Stimulated activated memory B cell treated with anti-CD40 and anti-IgM and Interleukin-4, amounts not matched to agents 10 μg/mL and 1 μg/mL and 100 μg/mL, for 72 hours (primary cell): Measurements from ENCODE around the gene EFNB2.

ENCODE experiments used
- ATAC-seq: fragments of 150-1000 bp; cut with Tn5 transposase; 2 replicates; pipeline ENCODE4 v1.10.0; 2021
- H3K27ac Mint-ChIP-seq: one replicate; pipeline ENCODE4 v1.8.0; 2022; ENCODE audit warnings: mild to moderate bottlenecking, mixed read lengths
- H3K27me3 Mint-ChIP-seq: one replicate; pipeline ENCODE4 v1.8.0; 2022; ENCODE audit warnings: mixed read lengths
- H3K36me3 Mint-ChIP-seq: one replicate; pipeline ENCODE4 v1.8.0; 2022; ENCODE audit warnings: mixed read lengths
- H3K4me1 Mint-ChIP-seq: one replicate; pipeline ENCODE4 v1.8.0; 2022; ENCODE audit warnings: mixed read lengths
- H3K4me3 Mint-ChIP-seq: one replicate; pipeline ENCODE4 v1.8.0; 2022; ENCODE audit warnings: mild to moderate bottlenecking, moderate library complexity, mixed read lengths
- H3K9me3 Mint-ChIP-seq: one replicate; pipeline ENCODE4 v1.8.0; 2022; ENCODE audit warnings: mixed read lengths

EFNB2 gene

DNA sequence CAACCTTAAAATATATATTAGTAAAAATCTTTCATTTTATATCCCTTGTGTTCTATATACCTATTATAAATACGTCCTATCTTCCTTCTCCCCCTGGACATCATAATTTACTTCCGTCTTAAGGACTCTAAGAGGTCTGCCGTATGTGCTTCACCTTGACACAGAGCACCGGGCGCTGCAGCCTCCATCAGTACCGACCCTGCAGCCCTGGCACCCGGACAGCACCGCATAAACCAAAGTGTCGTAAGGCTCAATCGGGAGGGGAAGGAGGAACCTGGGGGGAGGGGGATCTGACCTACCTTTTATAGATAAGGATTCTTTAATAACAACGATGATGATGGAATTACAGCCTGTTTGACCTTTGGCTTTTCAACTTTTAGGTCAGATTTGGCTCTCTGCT, 44.0 kb downstream of the EFNB2 start:
- no peak for ATAC-seq
- no peak overlapping the region for H3K27ac Mint-ChIP-seq
- peaks cover 69% of the 10 kb centered on the region for H3K27me3 Mint-ChIP-seq
- H3K4me1 Mint-ChIP-seq, result peaks cover 26% of the 10 kb centered on the region
- H3K4me3 Mint-ChIP-seq, result no peak overlapping the region
- no peaks in the 10 kb centered on the region for H3K36me3 Mint-ChIP-seq
- H3K9me3 Mint-ChIP-seq, result no peaks in the 10 kb centered on the region

- peaks cover 68% of the 10 kb centered on the region for H3K27me3 Mint-ChIP-seq
- peak overlapping the region; percentile 22 for H3K4me3 Mint-ChIP-seq
- no peak for ATAC-seq
- no peak overlapping the region for H3K27ac Mint-ChIP-seq
- H3K36me3 Mint-ChIP-seq, result no peaks in the 10 kb centered on the region
- H3K4me1 Mint-ChIP-seq, result peaks cover 26% of the 10 kb centered on the region
- H3K9me3 Mint-ChIP-seq, result no peaks in the 10 kb centered on the region
Measured at GRCh38 chr13:106490569-106491321, 44.7 kb downstream of the EFNB2 start.

DNA sequence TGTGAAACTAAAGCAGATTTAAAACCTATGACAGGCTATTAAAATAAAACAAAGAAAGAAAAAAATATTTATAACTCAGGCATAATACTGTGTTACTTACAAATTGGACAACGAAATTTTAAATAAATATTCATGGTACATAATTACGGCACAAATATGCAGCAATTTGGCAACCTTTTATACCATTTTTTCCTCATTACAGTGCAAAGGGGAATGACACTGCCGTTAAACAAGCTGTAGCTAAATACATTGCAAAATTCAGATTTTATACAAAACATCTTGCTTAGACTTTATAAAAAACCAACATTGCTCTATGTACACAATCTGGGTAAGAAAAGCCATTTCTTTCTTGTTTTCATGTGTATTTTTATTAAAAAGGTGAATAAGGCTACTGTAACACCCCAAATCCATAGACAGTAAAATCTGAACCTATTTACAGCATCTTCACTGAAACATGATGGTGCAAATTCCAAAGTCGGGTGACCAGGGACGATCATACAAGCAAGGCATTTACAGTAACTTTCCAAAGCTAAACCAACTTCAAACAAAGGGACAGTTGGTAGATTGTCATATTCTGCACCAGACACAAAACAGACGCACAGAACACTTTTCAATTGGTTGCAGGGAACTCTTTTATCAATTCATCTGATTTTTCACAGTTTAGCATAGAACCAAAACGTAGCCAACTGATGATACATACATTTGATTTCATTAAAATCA, 45.5 kb downstream of the EFNB2 start:
- Mint-ChIP-seq H3K9me3 (no peaks in the 10 kb centered on the region), H3K4me1 (peaks cover 26% of the 10 kb centered on the region), H3K27ac (no peak overlapping the region), H3K36me3 (no peaks in the 10 kb centered on the region), H3K27me3 (peaks cover 63% of the 10 kb centered on the region), H3K4me3 (no peak overlapping the region)
- ATAC-seq, result no peak

- Mint-ChIP-seq H3K4me3 (no peak overlapping the region), H3K36me3 (no peaks in the 10 kb centered on the region), H3K27me3 (peaks cover 63% of the 10 kb centered on the region), H3K27ac (no peak overlapping the region), H3K4me1 (peaks cover 22% of the 10 kb centered on the region), H3K9me3 (no peaks in the 10 kb centered on the region)
- no peak for ATAC-seq
Measured at GRCh38 chr13:106488686-106489085, 46.8 kb downstream of the EFNB2 start.

GRCh38 chr13:106488076-106488475, 47.4 kb downstream of the EFNB2 start:
- Mint-ChIP-seq H3K27ac (no peak overlapping the region), H3K27me3 (peaks cover 61% of the 10 kb centered on the region), H3K4me3 (no peak overlapping the region), H3K9me3 (no peaks in the 10 kb centered on the region), H3K36me3 (no peaks in the 10 kb centered on the region), H3K4me1 (peaks cover 18% of the 10 kb centered on the region)
- ATAC-seq, result no peak

DNA sequence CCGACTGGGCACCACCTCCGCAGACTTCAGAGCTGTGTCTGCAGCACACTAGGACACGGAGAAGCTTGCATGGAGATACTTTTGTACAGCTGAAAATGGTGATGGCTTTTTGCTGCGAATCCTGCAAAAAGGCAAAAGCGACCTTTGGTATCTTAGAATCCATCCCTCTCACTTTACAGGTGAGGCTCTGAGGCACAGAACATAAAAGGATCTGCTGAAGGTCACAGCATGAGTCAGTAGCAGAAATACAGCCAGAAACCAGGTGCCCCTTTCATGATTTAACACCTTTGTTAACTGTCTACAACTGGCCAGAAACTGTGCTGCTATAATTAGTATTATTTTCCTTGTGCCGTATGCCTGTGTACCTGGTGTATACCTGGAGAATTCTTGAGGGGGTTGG, 48.3 kb downstream of the EFNB2 start:
- H3K27ac Mint-ChIP-seq, result no peak overlapping the region
- no peaks in the 10 kb centered on the region for H3K36me3 Mint-ChIP-seq
- no peak overlapping the region for H3K4me3 Mint-ChIP-seq
- peaks cover 52% of the 10 kb centered on the region for H3K27me3 Mint-ChIP-seq
- no peak for ATAC-seq
- H3K4me1 Mint-ChIP-seq, result peaks cover 21% of the 10 kb centered on the region
- no peaks in the 10 kb centered on the region for H3K9me3 Mint-ChIP-seq

DNA sequence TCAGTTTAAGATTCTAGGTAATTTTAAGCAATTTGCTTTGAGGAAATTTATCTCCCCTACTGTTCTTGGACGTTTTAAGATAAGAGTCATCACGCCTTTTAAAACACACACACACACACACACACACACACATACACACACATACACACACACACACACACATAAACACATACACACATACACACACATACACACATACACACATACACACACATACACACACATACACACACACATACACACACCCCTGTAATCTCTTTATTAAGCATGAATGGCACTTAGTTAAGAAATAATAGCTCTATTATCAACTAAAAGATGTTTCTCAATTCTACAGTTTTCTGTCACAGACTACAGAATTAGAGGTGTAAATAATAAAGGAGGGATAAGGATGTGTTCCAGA, 49.2 kb downstream of the EFNB2 start:
- H3K4me1 Mint-ChIP-seq, result peaks cover 14% of the 10 kb centered on the region
- H3K9me3 Mint-ChIP-seq, result no peaks in the 10 kb centered on the region
- no peaks in the 10 kb centered on the region for H3K36me3 Mint-ChIP-seq
- ATAC-seq, result no peak
- no peak overlapping the region for H3K4me3 Mint-ChIP-seq
- peaks cover 43% of the 10 kb centered on the region for H3K27me3 Mint-ChIP-seq
- no peak overlapping the region for H3K27ac Mint-ChIP-seq

- Mint-ChIP-seq H3K4me1 (peaks cover 5% of the 10 kb centered on the region), H3K9me3 (no peaks in the 10 kb centered on the region), H3K36me3 (no peaks in the 10 kb centered on the region), H3K27me3 (peaks cover 47% of the 10 kb centered on the region), H3K27ac (no peak overlapping the region), H3K4me3 (no peak overlapping the region)
- no peak for ATAC-seq
Measured at GRCh38 chr13:106484537-106485193, 50.8 kb downstream of the EFNB2 start.

DNA sequence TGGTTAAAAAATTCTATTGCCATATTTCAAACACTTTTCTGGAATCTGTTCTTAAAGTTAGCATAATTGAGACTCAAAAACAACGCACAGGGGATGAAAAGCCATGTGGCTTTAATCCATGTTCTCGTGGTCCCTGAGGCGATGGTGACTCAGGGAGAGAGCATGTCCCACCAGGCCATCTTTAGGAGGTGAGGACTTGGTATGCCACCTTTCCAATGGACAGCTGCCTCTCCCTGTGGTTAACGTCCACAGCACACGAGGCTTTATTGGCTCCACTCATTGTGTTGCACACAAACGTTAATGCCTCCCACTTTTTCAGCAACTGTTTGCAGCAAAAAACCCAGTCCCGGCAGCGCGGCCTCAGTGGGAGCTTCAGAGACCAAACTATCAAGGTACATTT, 51.4 kb downstream of the EFNB2 start:
- Mint-ChIP-seq H3K27me3 (peaks cover 41% of the 10 kb centered on the region), H3K27ac (no peak overlapping the region), H3K4me3 (no peak overlapping the region)

DNA sequence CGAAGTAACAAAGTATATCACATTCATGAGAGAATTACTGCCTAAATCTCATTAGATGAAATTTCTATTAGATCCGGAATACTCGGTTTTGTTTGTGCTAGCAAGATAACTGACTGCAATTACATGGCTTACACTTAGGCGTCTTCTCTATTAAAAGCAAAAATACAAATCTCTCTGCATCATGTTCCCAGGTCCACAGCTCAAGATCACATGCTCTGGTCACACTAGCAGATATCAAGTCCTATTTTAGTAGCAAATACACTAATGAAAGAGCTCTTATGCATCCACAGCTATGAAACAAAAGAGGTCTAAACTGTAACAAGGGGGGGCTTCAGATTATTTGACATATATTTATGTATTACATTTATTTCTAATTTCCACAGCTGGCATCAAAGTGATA, 53.5 kb downstream of the EFNB2 start:
- peaks cover 24% of the 10 kb centered on the region for H3K27me3 Mint-ChIP-seq

More for the DNA sequence above, 51.4 kb downstream of the EFNB2 start:
- no peaks in the 10 kb centered on the region for H3K36me3 Mint-ChIP-seq
- no peak for ATAC-seq
- peaks cover 5% of the 10 kb centered on the region for H3K4me1 Mint-ChIP-seq
- H3K9me3 Mint-ChIP-seq, result no peaks in the 10 kb centered on the region

GRCh38 chr13:106480351-106480910, 55.0 kb downstream of the EFNB2 start:
- Mint-ChIP-seq H3K36me3 (no peaks in the 10 kb centered on the region), H3K27ac (no peak overlapping the region), H3K27me3 (peaks cover 13% of the 10 kb centered on the region), H3K9me3 (no peaks in the 10 kb centered on the region), H3K4me3 (no peak overlapping the region), H3K4me1 (peaks cover 5% of the 10 kb centered on the region)
- ATAC-seq, result no peak

More for the DNA sequence above, 53.5 kb downstream of the EFNB2 start:
- peaks cover 5% of the 10 kb centered on the region for H3K4me1 Mint-ChIP-seq
- ATAC-seq, result no peak
- no peak overlapping the region for H3K27ac Mint-ChIP-seq
- H3K36me3 Mint-ChIP-seq, result no peaks in the 10 kb centered on the region
- no peak overlapping the region for H3K4me3 Mint-ChIP-seq
- H3K9me3 Mint-ChIP-seq, result no peaks in the 10 kb centered on the region

DNA sequence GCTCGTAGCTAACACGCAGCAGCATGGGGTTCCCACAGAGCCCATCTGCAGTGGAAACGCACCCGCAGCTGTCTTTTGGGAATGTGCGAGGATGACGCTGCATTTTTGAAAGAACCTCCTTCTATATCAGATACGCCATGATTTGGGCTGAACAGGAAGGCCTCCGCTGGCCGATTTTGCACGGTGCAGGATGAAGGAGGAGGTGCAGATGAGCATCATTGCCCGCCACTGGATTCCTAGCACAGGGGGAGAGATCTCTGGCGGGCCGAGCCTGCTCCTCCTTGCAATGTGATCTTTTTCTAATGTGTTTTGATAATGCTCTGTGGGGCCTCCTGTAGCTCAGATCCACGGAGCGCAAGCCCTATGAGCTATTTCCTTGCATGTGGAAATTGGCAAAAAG, 55.5 kb downstream of the EFNB2 start:
- Mint-ChIP-seq H3K36me3 (no peaks in the 10 kb centered on the region), H3K4me3 (no peak overlapping the region), H3K27me3 (peaks cover 13% of the 10 kb centered on the region), H3K27ac (no peak overlapping the region), H3K9me3 (no peaks in the 10 kb centered on the region), H3K4me1 (peaks cover 5% of the 10 kb centered on the region)
- ATAC-seq, result no peak

DNA sequence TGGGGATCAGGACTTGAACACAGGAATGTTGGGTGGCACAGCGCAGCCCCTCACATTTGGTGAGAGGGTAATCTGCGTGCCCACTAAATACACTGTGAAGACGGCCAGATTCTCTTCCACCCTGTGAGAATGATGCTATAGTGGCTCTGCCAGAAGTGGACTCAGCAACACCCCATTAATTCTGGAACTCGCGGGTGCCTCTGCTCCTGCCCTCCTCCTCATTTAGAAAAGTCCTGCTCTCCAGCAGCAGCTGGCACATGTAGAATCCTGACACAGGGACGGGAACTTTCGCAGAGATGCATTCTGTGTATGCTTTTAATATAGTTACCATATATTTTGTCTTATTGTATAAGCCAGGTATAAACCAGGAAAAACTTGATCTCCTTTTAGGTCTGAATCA, 57.3 kb downstream of the EFNB2 start:
- no peaks in the 10 kb centered on the region for H3K36me3 Mint-ChIP-seq
- no peak overlapping the region for H3K27ac Mint-ChIP-seq
- peaks cover 5% of the 10 kb centered on the region for H3K4me1 Mint-ChIP-seq
- H3K4me3 Mint-ChIP-seq, result no peak overlapping the region
- H3K9me3 Mint-ChIP-seq, result no peaks in the 10 kb centered on the region
- ATAC-seq, result no peak
- peaks cover 13% of the 10 kb centered on the region for H3K27me3 Mint-ChIP-seq

GRCh38 chr13:106477303-106477702, 58.2 kb downstream of the EFNB2 start:
- no peaks in the 10 kb centered on the region for H3K9me3 Mint-ChIP-seq
- ATAC-seq, result no peak
- no peak overlapping the region for H3K27ac Mint-ChIP-seq
- H3K27me3 Mint-ChIP-seq, result peaks cover 13% of the 10 kb centered on the region
- no peaks in the 10 kb centered on the region for H3K36me3 Mint-ChIP-seq
- H3K4me3 Mint-ChIP-seq, result no peak overlapping the region
- H3K4me1 Mint-ChIP-seq, result peaks cover 6% of the 10 kb centered on the region

DNA sequence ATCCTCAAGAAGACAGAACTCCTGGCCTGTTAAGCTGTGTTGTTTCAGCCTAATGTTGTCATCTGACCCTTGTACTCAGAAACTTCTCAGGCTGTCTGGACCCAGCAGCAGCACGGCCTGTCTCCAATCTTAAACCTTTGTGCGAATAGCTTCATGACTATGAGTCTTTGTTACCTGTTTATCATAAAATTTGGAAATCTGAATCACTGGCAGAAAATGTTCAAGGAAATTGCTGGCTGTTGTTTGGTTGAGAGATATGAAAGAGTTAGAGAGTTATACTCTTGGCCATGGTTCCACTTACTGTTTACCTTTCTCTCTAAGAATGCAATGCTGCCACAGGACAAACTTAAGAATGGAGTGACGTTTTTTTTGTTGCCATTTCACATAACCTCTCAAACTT, 59.6 kb downstream of the EFNB2 start:
- Mint-ChIP-seq H3K27ac (no peak overlapping the region), H3K9me3 (no peaks in the 10 kb centered on the region), H3K4me1 (peaks cover 7% of the 10 kb centered on the region), H3K27me3 (peaks cover 11% of the 10 kb centered on the region), H3K36me3 (no peaks in the 10 kb centered on the region), H3K4me3 (no peak overlapping the region)
- no peak for ATAC-seq
